ENCODE data around the gene ARAP2. TPM values are rescaled to one million over a fixed set of nuclear protein-coding genes. Genes with fewer than 3 reads are reported as not detected.

ARAP2 gene
- total and polyA plus RNA-seq, 2 experiments from 2014 or later: 0.92 to 4.8 TPM

- no peak overlapping the region for H3K4me3 ChIP-seq
- TF ChIP-seq JUNB (IDR thresholded peaks at IDR 0.05; ENCODE audit: unreplicated experiment): no peak
- no peak for TF ChIP-seq EZH2phosphoT487 (IDR thresholded peaks at IDR 0.05; ENCODE audit: unreplicated experiment)
- TF ChIP-seq REST (IDR thresholded peaks at IDR 0.05; ENCODE audit: unreplicated experiment): no peak
- no peak for TF ChIP-seq CTCF (conservative IDR thresholded peaks at IDR 0.05; ENCODE audit: low read depth in 2 of 2)
- no peak for TF ChIP-seq ZNF462 (CRISPR knock-in tag; IDR thresholded peaks at IDR 0.05)
- H3K27ac ChIP-seq (ENCODE audit: low read depth): no peak overlapping the region
- ATAC-seq (no peak), DNase-seq (ENCODE audit: low spot score) (no peak)
- Mint-ChIP-seq H3K27me3 (ENCODE audit: insufficient read depth, low read depth, poor library complexity) (no peaks in the 10 kb centered on the region), H3K4me1 (peaks cover 10% of the 10 kb centered on the region; the same call in 2 of the 3 replicates), H3K4me3 (no peak overlapping the region), H3K9me3 (no peaks in the 10 kb centered on the region), H3K36me3 (ENCODE audit: low read depth) (no peaks in the 10 kb centered on the region), H3K27ac (no peak overlapping the region)
- H3F3A ChIP-seq (replicated peaks; ENCODE audit: low read depth): no peaks in the 10 kb centered on the region
- H3K79me2 ChIP-seq (replicated peaks; ENCODE audit: insufficient read depth): no peaks in the 10 kb centered on the region
- no peaks in the 10 kb centered on the region for H3K27me3 ChIP-seq (ENCODE audit: insufficient read depth)
- no peak overlapping the region for H2AFZ ChIP-seq
- H3K4me1 ChIP-seq (ENCODE audit: insufficient read depth): peaks cover 8% of the 10 kb centered on the region; the same call in 1 of the 2 replicates
- no peak overlapping the region for H3K4me2 ChIP-seq
- H4K20me1 ChIP-seq (replicated peaks; ENCODE audit: insufficient read depth): no peaks in the 10 kb centered on the region
- H3K9me2 ChIP-seq (ENCODE audit: insufficient read depth): no peaks in the 10 kb centered on the region
- H3K36me3 ChIP-seq (ENCODE audit: insufficient read depth): no peaks in the 10 kb centered on the region
These were observed 190.4 kb downstream of the ARAP2 start for GRCh38 chr4:36053930-36054329.

All from GM23338 (cell line).